HG02571 (cell line): ENCODE data around the gene PHRF1.
"Not testable (repeated sequence)": the region's sequence is repeated elsewhere in the genome, so short reads cannot be mapped to it uniquely, and the experiment has no call there.

Source experiments
- ATAC-seq: cut with Tn5 transposase; IDR thresholded peaks from one replicate; pipeline ENCODE4 v1.9.1; 2021; ENCODE audit warnings: mild to moderate bottlenecking, moderate library complexity; ENCODE audit not compliant: unreplicated experiment

The PHRF1 gene

DNA sequence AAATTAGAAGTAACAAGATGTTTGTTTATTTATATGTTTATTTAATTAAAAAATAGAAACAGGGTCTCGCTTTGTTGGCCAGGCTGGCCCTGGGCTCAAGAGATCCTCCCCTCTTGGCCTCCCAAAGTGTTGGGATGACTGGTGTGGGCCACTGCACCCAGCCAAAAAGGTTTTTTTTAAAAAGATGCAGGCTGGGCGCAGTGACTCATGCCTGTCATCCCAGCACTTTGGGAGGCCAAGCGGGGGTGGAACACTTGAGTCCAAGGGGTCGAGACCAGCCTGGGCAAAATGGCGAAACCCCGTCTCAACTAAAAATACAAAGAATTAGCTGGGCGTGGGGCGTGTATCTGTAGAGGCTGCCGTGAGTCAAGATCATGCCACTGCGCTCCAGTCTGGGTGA, 74.2 kb downstream of the PHRF1 start:
- no peak for ATAC-seq

DNA sequence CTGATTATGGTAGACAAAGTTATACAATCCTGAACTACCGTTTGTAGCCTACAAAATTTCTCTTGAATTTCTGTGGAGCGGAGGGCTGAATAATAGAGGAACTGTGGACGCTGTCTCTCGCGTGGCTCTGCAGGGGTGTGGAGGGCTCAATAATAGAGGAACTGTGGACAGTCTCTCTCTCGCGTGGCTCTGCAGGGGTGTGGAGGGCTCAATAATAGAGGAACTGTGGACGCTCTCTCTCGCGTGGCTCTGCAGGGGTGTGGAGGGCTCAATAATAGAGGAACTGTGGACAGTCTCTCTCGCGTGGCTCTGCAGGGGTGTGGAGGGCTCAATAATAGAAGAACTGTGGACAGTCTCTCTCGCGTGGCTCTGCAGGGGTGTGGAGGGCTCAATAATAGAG, 76.9 kb downstream of the PHRF1 start:
- ATAC-seq: not testable (repeated sequence)

GRCh38 chr11:653837-654236, 77.6 kb downstream of the PHRF1 start:
- no peak for ATAC-seq

DNA sequence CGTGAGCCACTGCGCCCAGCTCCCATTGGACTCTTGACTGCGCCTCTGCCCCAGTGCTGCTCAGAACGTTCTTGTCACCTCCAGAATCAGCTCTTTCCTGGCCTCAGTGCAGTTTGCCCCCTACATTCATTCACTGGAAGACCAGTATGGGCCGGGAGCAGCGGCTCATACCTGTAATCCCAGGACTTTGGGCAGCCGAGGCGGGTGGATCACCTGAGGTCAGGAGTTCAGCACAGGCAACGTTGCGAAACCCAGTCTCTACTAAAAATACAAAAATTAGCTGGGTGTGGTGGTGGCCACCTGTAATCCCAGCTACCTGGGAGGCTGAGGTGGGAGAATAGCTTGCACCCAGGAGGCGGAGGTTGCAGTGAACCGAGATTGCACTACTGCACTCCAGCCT, 78.2 kb downstream of the PHRF1 start:
- not testable (repeated sequence) for ATAC-seq

- ATAC-seq: no peak
Measured at GRCh38 chr11:655036-655726, 78.9 kb downstream of the PHRF1 start.

DNA sequence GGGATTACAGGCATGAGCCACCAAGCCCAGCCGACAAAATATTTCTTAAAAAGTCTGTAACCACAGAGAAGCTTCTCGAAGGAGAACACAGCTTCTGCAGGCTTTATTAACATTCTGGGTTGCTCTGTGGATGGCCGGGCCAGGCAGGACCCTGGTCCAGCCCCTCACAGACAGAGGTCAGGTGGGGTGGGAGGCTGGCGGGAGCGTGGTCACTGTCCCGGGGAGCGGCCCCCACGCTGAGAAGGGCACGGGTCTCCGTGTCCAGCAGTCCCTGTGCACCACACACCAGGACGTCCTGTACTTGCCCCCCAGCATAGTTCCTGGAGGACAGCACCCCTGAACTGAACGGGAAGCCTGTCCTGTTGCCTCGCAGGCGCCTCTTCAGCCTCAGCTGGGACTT, 80.2 kb downstream of the PHRF1 start:
- ATAC-seq: no peak

GRCh38 chr11:656866-657265, 80.6 kb downstream of the PHRF1 start:
- no peak for ATAC-seq

- ATAC-seq: no peak
Measured at GRCh38 chr11:657691-658126, 81.4 kb downstream of the PHRF1 start.

DNA sequence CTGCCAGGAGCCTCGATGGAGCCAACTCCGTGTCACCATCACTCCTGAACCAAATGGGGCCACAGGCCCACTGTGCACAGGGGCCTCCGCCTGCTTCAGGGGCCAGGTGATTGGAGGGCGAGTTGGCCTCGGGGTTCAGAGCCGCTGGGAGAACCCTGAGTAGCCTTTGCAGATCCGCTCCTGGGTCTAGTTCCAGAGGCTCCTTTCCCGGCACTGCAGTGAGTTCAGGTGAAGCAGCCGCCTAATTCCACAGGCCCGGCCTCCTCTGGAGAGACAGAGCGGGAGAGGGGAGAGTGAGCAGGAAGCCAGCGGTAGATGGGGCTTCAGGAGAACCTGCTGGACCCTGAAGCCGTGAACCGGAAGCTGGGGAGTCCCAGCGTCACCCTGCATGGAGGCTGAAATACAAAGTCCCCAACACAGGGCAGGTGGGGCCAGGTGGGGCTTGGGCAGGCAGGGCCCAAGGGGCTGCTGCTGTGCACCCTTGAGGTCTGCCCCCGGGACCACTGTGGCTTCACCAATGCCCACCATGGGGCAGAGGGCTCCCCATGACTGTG, 83.3 kb downstream of the PHRF1 start:
- no peak for ATAC-seq

DNA sequence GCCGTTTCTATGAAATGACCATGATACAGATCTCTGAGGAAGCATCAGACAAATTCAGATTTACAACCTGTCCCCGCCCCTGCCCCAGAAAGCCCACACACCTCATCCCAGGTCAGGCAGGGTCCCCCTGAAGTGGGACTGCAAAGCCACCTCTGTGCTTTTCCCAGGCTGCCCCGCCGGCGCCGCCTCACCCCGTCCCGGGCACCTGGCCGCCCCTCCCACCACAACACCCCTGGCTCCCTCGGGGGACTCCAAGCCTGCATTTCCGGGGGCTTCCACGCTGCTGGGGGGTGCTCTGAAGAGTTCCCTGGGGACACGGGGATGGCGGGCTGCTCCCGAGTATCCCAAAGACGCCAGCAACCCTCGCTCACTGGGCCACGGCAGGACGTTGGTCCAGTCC, 84.0 kb downstream of the PHRF1 start:
- no peak for ATAC-seq

DNA sequence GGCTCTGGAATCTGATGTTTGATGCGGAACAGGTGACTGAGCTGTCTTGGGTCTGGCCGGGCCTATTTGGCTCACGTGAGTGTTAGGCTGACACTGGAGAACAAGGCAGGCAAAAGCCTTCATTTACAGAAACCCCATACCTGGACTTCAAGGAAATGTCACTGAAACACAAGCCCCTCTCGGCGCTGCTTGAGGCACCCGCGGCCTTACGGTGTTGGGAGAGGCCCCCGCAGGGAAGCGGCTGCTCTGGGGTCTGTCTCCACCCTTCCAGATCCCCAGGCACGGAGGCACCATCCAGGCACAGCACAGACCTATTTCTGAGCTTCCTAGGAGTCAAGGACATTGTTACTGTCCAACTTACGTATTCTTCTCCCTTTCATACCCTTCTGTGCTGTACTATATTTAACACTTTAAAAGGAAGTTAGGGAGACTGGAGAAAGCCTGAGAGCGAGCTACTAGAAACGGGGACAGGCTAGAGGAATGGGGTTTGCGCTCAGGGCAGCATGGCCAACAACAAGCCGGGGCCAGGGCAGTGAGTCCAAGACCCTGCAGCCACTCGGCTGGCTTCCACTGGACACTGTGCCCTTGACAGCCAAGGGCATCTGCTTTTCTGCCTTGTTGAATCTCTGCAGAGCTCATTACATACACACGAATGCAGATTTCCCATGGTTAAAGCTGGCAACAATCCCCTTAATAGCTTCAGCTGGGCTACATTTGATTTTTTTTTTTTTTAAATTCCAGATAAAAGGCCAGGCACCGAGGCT, 84.6 kb downstream of the PHRF1 start:
- ATAC-seq: no peak
